Glomerular visceral epithelial cell (primary cell): Measurements from ENCODE around the gene STK4.

Experiments
- DNase-seq: peaks from one replicate; pipeline ENCODE4 v3.0.0-alpha.2; 2016; ENCODE audit errors: extremely low spot score

Gene STK4

DNA sequence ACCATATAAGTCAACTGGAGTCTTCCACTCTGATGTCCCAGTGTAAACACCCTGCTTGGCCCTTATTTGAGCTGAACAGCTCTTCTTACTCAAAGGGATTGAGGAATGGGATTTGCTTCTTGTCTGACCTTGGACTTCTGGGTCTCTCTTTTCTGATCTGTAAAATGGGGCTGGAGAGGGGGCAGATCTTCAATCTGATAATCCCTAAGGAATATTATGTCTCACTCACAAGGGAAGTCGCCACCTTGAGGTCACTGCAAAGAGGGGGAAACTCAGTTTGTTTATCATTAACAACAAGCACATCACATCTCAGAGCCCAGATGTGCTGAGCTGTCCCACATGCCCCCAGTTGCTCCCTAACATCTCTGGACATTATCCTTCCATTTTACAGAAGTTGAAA is 119.6 kb downstream of the STK4 start:
- DNase-seq = no peak

DNA sequence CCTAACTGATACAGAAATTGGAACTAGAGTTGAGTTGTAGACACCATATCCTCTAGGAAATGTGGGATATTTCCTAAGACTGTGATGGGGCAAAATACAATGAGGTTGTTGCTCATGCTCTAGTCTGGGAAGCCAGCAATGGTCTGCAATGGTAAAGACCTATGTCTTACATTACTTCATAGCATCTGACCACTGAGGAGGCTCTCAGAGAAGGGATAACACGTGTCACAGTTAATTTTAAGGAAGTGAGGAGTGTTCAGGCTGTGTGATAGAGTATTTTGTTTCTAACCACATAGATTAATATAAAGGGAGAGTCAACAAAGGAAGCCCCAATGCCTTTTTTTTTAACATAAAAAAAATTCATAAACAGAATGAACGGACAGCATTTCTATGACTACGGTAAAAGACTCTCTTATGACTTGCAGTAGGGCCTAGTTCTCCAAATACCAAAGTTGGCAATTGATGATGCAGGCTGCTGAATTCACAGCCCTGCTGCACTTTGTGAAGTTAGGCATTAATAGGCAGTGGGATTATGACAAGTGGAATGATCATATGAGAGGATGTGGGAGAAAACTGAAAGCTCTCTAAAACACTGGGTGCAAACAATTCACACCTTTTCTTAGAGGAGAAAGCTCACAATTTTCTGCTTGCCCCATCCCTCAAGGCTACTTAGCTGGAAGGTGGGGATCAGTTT is 120.9 kb downstream of the STK4 start:
- no peak for DNase-seq

DNA sequence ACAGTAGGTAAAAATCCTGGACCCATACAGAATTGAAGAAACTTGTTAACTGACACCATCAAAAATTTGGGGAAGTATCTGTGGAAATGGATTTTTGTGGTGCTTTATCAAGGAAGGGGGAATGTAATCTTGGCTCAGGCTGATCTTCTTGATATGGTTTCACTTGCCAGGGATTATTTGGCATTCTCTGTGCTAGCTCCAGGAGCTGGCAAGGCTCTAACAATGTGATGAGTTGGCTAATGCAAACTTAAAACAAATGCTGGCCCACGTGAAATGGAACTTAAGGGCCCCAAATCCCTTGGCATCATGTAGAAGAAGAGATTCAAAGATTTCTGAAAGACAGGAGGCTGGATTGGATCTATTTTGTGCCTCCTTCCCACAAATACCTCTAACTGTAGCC is 121.5 kb downstream of the STK4 start:
- no peak for DNase-seq

DNA sequence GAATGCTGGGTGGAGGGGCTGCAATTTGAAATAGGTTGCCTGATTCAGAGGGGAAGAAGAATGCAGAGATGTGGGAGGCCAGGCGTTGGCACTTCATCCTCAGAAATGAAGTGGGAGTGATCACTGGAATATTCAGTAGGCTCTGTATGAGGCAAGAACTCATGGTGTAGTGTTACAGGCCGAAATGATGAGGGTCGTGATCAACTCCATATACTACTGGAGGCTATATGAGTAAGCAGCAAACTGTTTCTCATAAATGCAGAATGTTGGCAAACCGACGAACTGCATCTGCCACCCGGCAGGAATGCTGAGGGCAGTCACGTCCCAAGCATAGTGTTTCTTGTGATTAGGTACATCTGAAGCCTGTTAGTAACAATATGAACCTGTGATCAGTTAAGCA is 121.9 kb downstream of the STK4 start:
- no peak for DNase-seq

DNA sequence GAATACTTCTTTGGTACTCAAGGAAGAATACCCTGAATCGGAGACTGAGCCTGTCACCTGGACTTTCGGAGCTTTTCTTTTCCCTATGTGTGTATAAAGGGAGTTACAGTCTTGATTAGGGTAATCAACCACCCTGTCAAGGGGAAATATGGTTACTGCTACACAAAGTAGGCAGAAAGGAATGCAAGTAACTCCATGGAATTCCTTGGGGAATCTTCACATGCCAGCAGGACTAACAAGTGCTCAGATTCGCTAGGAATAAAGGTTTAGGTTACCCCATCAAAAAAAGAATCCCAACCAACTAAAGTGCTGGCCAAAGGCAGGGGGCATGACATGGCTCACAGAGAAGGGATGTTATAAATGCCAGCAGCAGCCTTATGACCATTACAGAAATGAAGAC is 124.2 kb downstream of the STK4 start:
- DNase-seq = no peak

DNA sequence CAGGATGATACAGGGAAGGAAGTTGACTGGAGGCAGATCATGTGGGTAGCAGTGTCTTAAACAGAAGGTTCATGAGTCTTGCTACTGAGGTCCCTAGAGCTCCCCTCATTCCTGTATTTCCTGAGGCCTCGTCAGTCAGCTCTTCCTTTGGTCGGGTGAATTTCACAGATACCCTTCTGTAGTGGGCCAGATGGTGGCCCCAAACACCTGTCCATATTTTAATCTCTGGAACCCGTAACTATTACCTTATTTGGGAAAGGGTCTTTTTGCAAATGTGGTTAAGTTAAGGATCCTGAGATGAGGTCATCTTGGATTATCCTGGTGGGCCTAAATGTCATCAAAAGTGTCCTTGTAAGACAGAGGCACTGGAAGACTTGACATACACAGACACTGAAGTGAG is 125.1 kb downstream of the STK4 start:
- DNase-seq = no peak

DNA sequence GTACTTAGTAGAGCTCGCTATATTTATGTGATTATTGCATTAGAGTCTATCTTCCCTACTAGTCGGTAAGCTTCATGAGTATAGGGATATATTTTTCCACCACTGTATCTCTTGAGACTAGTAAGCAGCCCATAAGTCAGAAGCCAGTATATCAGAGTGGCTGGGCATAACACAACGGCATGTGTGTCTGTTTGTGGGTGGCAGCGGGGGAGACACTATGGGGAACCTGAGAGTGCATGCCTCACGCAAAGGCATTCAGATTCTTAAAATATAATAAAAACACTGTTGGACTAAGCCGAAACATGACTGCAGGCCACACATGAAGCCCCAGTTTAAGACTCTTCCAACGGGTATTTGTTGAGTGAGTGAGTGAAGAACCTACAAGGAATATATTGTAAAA is 126.6 kb downstream of the STK4 start:
- DNase-seq = no peak

DNA sequence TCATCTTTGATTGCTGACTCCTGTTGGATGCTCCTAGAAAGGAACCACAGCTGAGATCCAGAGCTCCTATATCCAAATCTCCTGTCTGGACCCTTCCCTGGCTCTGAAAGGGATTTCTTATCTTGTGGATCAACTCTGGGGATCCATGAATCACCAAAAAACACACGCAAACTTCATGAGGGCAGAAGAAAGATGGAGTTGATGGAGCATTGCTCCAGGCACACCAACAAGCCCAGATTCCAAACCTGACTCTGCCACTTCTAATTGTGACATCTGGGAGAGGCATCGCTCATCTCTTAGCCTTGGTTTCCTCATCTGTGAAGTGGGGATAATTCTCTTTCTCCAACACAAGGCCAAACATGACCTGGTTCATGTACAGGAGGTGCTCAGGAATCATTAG is 127.9 kb downstream of the STK4 start:
- no peak for DNase-seq

DNA sequence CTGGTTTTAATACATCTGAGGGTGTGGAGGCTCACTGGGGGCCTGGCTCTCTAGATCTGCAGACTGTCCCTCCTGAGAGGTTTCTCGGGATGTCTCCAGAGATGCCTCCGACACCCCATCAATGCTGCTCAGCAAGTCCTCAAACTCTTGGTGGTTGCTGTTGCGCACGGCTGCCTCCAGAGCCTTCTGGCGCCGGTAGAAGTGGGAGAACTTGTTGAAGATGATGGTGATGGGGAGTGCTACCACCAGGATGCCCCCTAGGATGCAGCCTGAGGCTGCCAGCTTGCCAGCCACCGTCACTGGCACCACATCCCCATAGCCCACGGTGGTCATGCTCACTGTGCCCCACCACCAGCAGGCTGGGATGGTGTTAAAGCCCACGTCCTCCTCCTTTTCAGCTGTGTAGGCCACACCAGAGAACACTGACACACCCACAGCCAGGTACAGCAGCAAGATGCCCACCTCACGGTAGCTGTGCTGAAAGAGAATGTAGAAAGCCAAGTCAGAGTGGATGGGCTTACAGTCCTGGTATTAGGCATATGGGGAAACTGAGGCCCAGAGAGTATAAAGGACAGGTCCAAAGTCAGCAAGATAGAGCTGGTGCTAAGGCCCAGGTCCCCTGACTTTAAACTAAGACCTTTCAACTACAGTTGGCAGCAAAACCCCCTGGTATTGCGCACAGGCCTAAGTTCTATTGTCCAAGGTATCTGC is 128.7 kb downstream of the STK4 start:
- DNase-seq = no peak

DNA sequence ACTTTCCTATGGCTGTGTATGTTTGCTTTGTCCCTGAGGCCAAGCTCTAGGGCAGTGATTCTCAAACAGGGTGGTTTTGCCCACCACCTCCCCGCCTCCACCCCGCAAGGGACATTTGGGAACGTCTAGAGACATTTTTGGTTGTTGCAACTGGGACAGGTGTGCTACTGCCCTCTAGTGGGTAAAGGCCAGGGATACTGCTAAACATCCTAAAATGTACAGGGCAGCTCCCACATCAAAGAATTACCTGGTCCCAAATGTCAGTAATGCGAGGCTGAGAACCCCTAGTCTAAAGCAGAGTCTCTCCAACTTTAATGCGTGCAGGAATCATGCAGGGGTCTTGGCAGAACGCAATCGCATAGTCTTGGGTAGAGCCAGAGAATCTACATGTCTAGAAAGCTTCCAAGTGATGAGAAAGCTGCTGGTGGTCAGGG is 129.5 kb downstream of the STK4 start:
- peak; percentile 70 for DNase-seq

DNA sequence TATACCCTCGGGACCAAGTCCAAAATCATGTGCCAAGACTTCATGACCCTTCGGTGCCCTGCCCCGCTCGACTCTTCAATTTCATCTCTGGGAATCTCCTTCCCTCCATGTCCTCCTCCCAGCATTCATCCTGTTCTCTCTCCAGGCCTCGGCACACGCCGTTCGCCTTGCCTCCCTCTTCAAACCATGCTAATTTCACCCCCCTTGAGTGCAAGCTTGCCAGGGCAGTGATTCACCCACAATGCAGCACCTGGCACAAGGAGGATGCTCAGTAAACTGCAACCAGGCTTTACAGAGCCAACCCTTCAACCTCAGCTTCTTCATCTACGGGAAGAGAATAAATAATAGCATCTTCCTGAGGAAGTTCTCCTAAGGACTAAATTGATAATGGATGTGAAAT is 130.5 kb downstream of the STK4 start:
- no peak for DNase-seq

DNA sequence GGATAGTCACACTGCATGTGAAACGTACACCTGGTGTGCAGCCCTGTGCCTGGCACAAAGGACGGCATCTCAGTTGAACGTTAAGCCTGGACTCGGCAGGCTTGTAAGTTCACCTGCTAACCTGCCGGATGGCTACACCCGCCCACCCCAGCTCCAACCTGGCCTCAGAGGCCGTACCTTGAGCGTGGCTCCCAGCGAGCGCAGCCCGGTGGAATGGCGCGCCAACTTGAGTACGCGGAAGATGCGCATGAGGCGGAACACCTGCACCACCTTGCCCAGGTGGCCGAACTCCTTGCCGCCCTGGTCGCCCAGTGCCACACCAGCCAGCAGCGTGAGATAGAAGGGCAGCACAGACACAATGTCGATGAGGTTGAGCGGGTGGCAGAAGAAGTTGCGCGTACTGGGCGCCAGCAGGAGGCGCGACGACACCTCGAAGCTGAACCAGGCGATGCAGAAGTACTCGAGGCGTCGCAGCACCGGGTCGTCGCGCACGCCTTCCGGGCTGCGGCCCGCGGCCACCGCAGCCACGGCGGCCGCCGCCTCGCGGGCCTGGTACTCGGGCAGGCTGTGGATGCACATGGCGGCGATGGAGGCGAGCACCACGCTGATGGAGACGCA is 131.3 kb downstream of the STK4 start:
- DNase-seq = no peak

DNA sequence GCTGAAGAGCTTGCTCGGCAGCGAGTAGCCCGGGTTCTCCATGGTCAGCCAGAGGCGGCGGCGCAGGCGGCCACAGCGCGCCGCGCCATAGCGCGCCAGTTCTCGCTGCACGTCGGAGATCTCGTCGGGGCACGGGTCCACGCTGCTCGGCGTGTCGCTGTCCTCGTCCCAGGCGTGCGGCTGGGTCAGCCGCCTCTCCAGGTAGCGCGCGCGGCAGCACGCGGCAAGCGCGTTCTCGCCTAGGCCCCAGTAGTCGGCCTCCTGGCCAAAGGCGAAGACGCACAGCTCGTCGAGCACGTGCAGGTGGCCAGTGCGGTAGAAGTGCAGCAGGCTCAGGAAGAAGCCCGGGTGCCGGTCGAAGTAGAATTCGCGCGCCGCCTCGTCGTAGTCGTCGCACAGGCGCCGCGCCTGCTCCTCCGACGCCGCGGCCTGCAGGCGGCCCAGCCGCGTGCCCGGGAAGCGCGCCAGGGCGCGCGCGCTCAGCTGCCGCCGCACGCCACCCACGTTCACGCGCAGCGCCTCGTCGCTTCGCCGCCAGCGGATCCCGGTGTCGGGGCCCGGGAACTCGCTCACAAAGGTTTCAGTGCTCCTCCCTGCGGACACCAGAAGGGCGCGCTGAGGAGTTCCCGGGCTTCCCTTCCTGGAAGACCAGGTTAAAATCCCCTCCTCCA is 131.9 kb downstream of the STK4 start:
- peak; percentile 21 for DNase-seq

DNA sequence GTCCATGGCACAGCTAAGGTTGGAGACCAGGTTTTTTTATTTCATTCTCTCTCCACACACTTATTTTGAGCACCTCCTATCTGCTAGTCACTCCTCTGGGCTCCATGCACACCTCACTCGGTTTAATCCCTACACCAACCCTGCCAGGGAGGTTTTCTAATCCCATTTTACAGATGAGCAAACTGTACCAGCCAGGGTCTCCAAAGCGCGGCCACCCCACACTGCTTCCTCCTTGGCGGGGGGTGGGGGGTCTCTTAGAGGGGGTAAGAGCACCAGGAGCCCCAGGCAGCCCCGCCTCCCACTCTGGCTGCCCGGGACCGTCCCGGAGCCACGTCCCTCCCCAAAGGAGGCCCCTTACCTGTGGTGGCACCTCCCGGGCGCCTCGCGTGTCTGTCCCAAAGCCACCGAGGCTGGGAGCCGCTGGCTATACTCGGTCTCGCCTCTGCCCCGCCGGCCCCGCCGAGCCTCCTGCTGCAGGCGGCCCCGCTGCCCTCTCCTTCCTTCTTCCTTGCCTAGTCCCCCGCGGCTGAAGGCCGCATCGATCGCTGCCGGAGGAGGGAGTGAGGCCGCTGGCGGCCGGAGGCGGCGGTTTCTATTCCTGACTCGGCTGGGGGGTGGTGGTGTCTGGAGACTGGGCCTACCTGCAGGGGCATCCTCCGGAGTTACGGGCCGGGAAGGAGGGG is 134.4 kb downstream of the STK4 start, which contains the start of gene KCNS1:
Gene KCNS1, minus strand, starts transcription at position 565 of the 683 bp plus-strand sequence. CDS start 1,891 bp downstream, outside the sequence.
- peak; percentile 19 for DNase-seq

DNA sequence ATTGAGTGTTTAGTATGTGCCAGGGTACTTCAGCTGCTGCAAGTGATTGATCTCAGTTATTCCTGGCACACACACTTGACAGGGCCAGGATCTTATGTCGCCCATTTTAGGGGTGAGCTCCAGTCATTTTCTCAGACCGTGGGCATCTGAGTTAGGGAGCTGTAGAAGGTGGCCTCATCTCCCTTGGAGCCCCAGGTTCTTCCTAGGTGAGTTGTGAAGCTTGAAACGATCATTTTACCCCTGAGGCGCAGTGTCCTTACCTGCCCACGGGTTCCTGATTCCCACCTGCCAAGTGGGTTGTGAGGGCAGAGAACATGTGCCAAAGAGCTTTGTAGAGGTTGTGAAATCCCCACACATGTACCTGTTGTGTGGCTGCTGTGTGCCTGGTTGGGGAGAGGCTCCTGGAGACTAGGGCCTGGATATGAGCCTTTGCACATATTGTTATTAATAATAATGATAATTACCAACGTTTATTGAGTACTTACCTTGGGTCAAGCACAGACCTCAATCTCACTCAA is 135.1 kb downstream of the STK4 start:
- DNase-seq = no peak

DNA sequence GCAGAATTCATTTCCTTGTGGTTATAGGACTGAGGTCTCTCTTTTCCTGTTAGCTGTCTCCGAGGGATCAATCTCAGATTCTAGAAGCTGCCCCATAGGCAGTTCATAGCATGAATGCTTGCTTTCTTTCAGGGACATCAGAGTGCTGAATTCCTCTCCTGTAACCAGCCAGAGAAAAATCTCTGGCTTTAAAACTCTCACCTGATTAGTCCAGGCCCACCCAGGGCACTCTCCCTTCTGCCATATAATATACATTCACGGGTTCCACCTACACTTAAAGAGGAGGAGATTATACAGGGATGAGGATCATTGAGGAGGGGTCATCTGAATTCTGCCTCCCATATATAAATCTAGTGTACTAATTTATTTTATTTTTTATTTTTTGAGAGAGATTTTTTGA is 136.8 kb downstream of the STK4 start:
- no peak for DNase-seq

DNA sequence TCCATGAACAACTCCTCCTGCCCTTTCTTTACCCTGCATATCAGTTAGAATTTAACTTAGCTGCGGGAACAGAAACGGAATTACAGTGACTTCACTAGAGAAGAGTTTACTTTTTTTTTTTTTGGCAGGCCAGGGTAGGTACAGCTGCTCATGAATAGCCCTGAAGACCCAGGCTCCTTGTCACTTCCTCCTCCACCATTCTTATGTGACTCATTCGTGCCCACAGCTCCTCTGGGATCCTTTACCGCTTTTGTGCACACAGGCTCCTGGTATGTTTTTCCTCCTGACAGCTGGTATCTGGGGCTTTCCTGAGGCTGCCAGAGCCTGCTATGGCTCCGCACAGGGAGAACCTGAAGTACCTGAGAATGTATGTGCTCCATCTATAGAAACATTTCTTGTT is 138.5 kb downstream of the STK4 start:
- DNase-seq = peak; percentile 97

DNA sequence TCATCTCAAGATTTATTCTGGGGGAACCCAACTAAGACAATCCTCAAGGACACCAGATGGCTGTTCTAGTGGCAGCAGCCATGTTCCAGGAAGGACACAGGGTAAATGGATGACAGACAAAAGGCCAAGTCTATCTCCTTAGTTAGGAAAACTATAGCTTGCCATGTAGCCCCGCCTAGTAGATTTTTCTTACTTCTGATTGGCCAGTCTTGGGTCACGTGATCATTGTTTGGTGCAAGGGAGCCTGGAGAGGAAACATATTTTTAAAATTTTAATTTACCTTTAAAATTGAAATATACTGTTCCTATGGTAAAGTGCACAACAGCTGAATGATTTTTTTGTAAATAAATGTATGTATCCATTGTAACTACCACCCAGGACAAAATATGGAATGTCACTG is 139.0 kb downstream of the STK4 start:
- peak; percentile 45 for DNase-seq

DNA sequence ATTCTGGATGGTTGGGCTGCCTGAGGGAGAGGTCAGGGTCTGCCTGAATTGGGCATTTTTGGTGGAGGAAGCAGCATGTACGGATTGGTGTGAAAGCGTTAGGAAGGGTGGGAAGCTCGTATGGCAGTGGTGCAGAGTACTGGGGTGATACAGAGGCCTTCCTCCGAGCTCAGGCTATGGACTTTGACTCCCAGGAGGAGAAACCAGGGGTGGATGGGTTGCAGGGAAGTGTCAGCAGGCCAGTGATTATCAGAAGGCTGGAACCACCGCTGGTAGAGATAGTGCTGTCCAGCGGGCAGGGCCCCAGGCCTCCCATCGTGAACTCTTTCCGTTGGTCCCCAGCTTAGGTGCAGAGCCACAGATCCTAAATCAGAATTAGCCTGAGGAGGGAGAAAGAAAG is 143.3 kb downstream of the STK4 start:
- DNase-seq = no peak

DNA sequence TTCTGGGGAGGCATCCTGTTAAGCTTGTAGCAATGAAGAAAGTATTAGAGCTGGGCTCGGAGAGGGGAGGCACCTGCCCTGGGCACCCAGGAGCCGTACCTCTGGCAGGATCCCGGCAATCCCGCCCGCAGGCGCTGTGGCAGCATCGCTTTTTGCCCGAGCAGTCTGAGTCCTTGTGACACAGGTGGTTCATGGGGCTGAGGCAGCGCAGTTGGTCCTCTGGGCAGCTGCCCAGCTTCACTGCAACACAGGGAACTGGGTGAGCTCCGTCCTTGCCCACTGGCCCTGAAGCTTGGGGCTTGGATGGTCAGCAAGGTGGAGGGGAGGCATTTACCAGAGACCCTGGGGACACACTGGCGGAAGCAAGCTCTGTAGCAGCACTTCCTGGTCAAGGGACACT is 144.0 kb downstream of the STK4 start:
- no peak for DNase-seq

DNA sequence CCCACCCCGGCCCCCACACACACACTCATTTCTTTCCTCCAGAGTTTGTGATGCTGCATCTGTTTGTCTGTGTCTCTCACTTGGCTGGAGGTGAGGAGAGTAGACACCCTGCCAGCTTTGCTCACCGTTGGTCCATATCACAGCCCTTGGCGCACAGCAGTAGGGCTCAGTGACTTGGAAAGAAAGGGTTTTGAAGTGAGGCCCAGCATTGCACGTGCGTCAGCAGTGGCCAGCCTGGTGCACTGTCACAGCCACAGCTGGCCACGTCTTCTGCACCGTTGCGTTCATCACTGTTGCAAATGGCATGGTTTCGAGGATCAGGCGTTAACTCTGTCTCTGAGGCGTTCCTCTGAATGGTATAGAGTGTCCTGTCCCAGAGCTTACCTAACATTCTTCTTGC is 145.0 kb downstream of the STK4 start:
- DNase-seq = no peak
